Transverse colon (tissue), 4 donors: ENCODE results near the gene AGPAT4. TPM values are rescaled to one million over a fixed set of nuclear protein-coding genes. Genes with fewer than 3 reads are reported as not detected.

Experiments used
- DNase-seq: peaks from one replicate; pipeline ENCODE4 v3.0.0-alpha.2; 2019
- H3K27ac ChIP-seq, 4 donors: fragments of 200-600 bp; sonication (generic); 2 replicates each; pipeline ENCODE4 v1.5.1; 2016 to 2018; ENCODE audit warnings: inconsistent platforms in 4 of 4
- H3K27me3 ChIP-seq: fragments of 200-600 bp; sonication (generic); 2 replicates; pipeline ENCODE4 v1.5.1; 2017; ENCODE audit warnings: inconsistent platforms
- H3K36me3 ChIP-seq, 4 donors: fragments of 200-600 bp; sonication (generic); 2 replicates each; pipeline ENCODE4 v1.5.1; 2017 to 2019; ENCODE audit warnings: inconsistent platforms in 4 of 4
- H3K4me1 ChIP-seq, 4 donors: fragments of 200-600 bp; sonication (generic); 2 replicates each; pipeline ENCODE4 v1.5.1; 2017 to 2020; ENCODE audit warnings: inconsistent platforms in 4 of 4
- H3K4me3 ChIP-seq, 4 donors: fragments of 200-600 bp; sonication (generic); 1 replicate in 1 of 4; 2 replicates in 3 of 4; pipeline versions ENCODE4 v1.5.1 to v1.6.1; 2017 to 2019; ENCODE audit warnings: inconsistent platforms in 4 of 4
- H3K9me3 ChIP-seq, 2 donors: fragments of 200-600 bp; sonication (generic); 2 replicates each; pipeline ENCODE4 v1.5.1; 2017 to 2019; ENCODE audit warnings: inconsistent platforms in 2 of 2
- EP300 ChIP-seq: sonication (generic); formaldehyde crosslinking; IDR thresholded peaks from one replicate; pipeline ENCODE4 v1.6.1; 2017; ENCODE audit warnings: antibody characterized with exemption, low read depth
- POLR2A ChIP-seq: fragments of 450-650 bp; IDR thresholded peaks from one replicate; pipeline ENCODE4 v1.6.1; 2016; ENCODE audit warnings: antibody characterized with exemption, mild to moderate bottlenecking, moderate library complexity
- POLR2AphosphoS5 ChIP-seq, 3 donors: sonication (generic); formaldehyde crosslinking; IDR thresholded peaks; one replicate each; pipeline ENCODE4 v1.6.1; 2016; ENCODE audit warnings: antibody characterized with exemption in 3 of 3
- WGBS, 2 donors: methylation state at CpG; one replicate each; pipeline ENCODE4 v1.1.5; 2018; ENCODE audit warnings: low coverage in 1 of 2; 5-methylcytosine and 5-hydroxymethylcytosine counted together
- in situ Hi-C, 4 donors: fragments of 200-750 bp; cut with MboI; loops; one replicate each; pipeline versions ENCODE4 v1.15.0 to v1.15.1; 2017; ENCODE audit warnings: low sequenced_read_pairs in 3 of 4, low pct_ligation_motif_present in 1 of 4, low pct_unique_long_range_greater_than_20kb in 1 of 4
- intact Hi-C: fragments of 100-400 bp; cut with DNase I; formaldehyde crosslinking; loops from one replicate; pipeline ENCODE4 v1.15.1; 2023; ENCODE audit warnings: low total_unique reads
- total RNA-seq, 4 donors: library from RNA; depleted of rRNA; stranded (reverse); fragments of >200 nt; gene quantifications; one replicate each; pipeline ENCODE4 v1.1.0, GENCODE V29; 2016
- TF ChIP-seq, protein P1 (sequence below), 5 experiments: fragments of 200-600 bp in 3 of 5; fragments of 450-650 bp in 2 of 5; sonication (generic) in 3 of 5; IDR thresholded peaks; 1 replicate in 2 of 5; 2 replicates in 3 of 5; pipeline ENCODE4 v1.5.1; 2016 to 2017; ENCODE audit warnings: antibody characterized with exemption in 5 of 5, inconsistent platforms in 3 of 5, mild to moderate bottlenecking in 2 of 5, moderate library complexity in 1 of 5

AGPAT4 gene
- total RNA-seq, 4 donors from 2014 or later: 2.2 to 6.4 (median 4.4) TPM

DNA sequence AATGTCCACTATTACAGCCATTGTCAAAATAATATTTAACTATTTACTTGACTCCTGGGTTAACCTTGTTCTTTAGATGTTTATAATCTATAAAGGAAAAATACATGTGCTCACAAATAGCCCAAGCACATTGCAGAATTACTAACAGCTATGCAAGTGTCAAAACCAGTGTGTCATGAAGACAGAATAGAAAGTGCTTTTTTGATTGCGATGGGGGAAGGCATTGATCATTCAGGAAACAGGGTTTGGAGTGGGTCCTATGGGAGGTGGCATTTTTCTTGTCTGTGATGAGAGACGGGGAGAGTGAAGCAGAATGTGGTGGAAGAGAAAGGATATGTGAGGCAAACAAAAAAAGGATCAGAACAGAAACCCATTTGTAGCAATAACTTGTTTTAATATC, 1.0 kb upstream of the AGPAT4 start:
- H3K4me3 ChIP-seq: no peak overlapping the region
- in situ Hi-C loops (no loop called here), intact Hi-C loops (no loop called here)
- WGBS, 2 donors: 65 to 88% methylated on average over 2 of the region's 2 CpGs
- H3K27ac ChIP-seq: peak overlapping the region in 1 of 4 donors; percentile 72
- no peak for TF ChIP-seq POLR2A
- no peak for TF ChIP-seq EP300
- no peak for TF ChIP-seq POLR2AphosphoS5 (IDR thresholded peaks at IDR 0.05)
- TF ChIP-seq, protein P1, sequence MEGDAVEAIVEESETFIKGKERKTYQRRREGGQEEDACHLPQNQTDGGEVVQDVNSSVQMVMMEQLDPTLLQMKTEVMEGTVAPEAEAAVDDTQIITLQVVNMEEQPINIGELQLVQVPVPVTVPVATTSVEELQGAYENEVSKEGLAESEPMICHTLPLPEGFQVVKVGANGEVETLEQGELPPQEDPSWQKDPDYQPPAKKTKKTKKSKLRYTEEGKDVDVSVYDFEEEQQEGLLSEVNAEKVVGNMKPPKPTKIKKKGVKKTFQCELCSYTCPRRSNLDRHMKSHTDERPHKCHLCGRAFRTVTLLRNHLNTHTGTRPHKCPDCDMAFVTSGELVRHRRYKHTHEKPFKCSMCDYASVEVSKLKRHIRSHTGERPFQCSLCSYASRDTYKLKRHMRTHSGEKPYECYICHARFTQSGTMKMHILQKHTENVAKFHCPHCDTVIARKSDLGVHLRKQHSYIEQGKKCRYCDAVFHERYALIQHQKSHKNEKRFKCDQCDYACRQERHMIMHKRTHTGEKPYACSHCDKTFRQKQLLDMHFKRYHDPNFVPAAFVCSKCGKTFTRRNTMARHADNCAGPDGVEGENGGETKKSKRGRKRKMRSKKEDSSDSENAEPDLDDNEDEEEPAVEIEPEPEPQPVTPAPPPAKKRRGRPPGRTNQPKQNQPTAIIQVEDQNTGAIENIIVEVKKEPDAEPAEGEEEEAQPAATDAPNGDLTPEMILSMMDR (IDR thresholded peaks at IDR 0.05): no peak
- no peak for DNase-seq
- H3K36me3 ChIP-seq: no peaks in the 10 kb centered on the region
- H3K4me1 ChIP-seq: peaks cover 3 to 35% (median 9%) of the 10 kb centered on the region in 4 donors
- H3K27me3 ChIP-seq: no peaks in the 10 kb centered on the region
- H3K9me3 ChIP-seq: no peaks in the 10 kb centered on the region

DNA sequence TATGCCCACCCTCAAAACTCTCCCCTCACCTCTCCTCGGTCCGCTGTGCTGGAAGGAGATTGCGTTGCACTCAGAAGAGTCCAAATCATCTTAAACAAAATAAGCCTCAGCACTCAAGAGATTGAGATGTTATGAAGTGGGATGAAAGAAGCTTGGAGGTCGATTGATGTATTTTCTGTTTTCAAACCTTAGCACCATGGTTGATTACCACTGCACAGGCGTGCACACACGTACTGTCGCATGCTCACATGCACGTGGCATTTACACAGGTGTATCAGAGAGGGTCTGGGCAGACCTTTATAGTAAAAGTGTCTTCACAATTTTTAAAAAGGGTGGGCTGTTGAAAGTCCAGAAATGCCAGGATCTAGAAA, 612 bp upstream of the AGPAT4 start:
- intact Hi-C loops (no loop called here), in situ Hi-C loops (no loop called here)
- Histone ChIP-seq H3K27me3 (no peaks in the 10 kb centered on the region), H3K36me3 (no peaks in the 10 kb centered on the region), H3K4me3 (peak overlapping the region; percentile 23 to 69 (median 46)), H3K9me3 (no peaks in the 10 kb centered on the region), H3K27ac (peak overlapping the region; percentile 72 to 79 (median 75)), H3K4me1 (peaks cover 3 to 35% (median 9%) of the 10 kb centered on the region in 4 donors)
- TF ChIP-seq EP300 (no peak), POLR2AphosphoS5 (IDR thresholded peaks at IDR 0.05) (no peak), POLR2A (no peak)
- TF ChIP-seq, protein P1 (IDR thresholded peaks at IDR 0.05): no peak
- 14 to 25% methylated on average over 8 of the region's 8 CpGs for WGBS, 2 donors
- DNase-seq: no peak

DNA sequence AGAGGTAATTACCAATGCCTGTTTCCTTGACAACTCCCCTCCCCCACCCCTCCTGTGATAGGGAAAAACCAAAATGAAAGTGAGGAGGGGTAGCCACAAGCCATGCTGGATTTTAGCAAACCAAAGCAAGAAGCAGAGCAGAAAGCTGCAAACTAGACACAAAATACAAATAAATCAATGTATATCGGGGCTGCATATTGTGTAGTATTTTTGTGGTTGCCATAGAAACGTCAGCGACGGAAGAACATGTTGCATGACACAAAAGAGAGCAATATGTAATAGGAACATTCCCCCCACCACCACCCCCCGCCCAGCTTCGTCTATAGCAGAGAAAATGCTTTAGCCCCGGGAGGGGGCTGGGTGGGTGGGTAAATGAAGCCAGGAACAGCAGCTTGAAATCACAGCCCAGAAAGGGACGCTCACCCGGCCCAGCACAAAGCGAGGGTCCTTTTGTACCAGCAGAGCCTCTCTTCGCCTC, 548 bp downstream of the AGPAT4 start:
- peak overlapping the region; percentile 44 to 69 (median 50) for H3K4me3 ChIP-seq
- 0 to 3% methylated on average over 1 to 11 of the region's 11 CpGs for WGBS, 2 donors
- peaks cover 3 to 35% (median 9%) of the 10 kb centered on the region in 4 donors for H3K4me1 ChIP-seq
- in situ Hi-C loops (no loop called here), intact Hi-C loops (no loop called here)
- no peaks in the 10 kb centered on the region for H3K27me3 ChIP-seq
- TF ChIP-seq EP300 (no peak), POLR2A (no peak), POLR2AphosphoS5 (IDR thresholded peaks at IDR 0.05) (no peak)
- TF ChIP-seq, protein P1 (IDR thresholded peaks at IDR 0.05): no peak
- DNase-seq: no peak
- peak overlapping the region; percentile 72 to 79 (median 75) for H3K27ac ChIP-seq
- H3K36me3 ChIP-seq: no peaks in the 10 kb centered on the region
- H3K9me3 ChIP-seq: no peaks in the 10 kb centered on the region

DNA sequence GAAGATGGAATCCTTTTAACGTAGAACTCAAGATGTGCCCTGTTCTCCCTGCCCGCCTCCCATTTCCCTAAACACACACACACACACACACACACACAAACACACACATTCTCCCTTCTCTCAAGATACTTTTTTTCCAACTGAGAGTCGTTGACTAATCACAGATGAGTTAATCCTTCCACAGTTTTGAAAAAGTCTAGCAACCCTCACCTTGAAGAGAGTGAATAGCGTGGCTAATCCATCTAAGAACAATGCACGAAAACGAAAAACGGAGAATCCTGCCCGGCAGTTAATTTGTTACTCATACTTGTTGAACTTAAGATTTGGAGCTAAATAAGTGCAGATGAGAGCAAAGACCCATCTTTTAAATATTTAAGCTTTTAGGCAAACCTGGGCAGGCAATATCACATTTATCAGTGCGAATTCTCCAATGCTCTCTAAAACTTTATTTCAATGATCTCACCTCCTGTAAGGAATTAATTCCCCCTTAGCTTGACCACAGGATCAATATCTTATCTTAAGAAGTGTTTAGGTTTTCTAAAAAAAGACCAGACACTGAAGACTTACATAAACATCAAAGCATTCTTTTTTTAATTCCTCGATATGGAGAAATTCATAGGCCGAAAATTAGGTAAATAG, 1.1 kb downstream of the AGPAT4 start:
- intact Hi-C loops: no loop called here

More for the DNA sequence above, 1.1 kb downstream of the AGPAT4 start:
- Histone ChIP-seq H3K27ac (peak overlapping the region in 2 of 4 donors; percentile 78 to 79), H3K9me3 (no peaks in the 10 kb centered on the region), H3K4me3 (peak overlapping the region in 3 of 4 donors; percentile 44 to 69 (median 48)), H3K27me3 (no peaks in the 10 kb centered on the region), H3K36me3 (no peaks in the 10 kb centered on the region), H3K4me1 (peaks cover 3 to 35% (median 9%) of the 10 kb centered on the region in 4 donors)
- in situ Hi-C loops: no loop called here
- DNase-seq: no peak
- TF ChIP-seq POLR2AphosphoS5 (IDR thresholded peaks at IDR 0.05): no peak
- TF ChIP-seq EP300: no peak
- TF ChIP-seq, protein P1 (IDR thresholded peaks at IDR 0.05): no peak
- no peak for TF ChIP-seq POLR2A
- 31 to 41% methylated on average over 11 of the region's 11 CpGs for WGBS, 2 donors
